Activated CD8-positive, alpha-beta T cell treated with anti-CD3 and anti-CD28 coated beads for 36 hours (primary cell): ENCODE measurements around the gene BEST2. TPM values are rescaled to one million over a fixed set of nuclear protein-coding genes. Genes with fewer than 3 reads are reported as not detected.

Source experiments
- ATAC-seq: fragments of 200-7000 bp; cut with Tn5 transposase; one replicate; pipeline ENCODE4 v1.10.0; 2021; ENCODE audit warnings: mild to moderate bottlenecking, moderate library complexity
- CTCF ChIA-PET: fragments of 350-600 bp; sonication (Branson Sonifier 250); formaldehyde crosslinking; loops from one replicate; lab custom pipeline; 2021; ENCODE audit warnings: antibody characterized with exemption; lab: Charles Lee
- POLR2A ChIA-PET: fragments of 350-600 bp; sonication (Branson Sonifier 250); formaldehyde crosslinking; loops from one replicate; lab custom pipeline; 2021; ENCODE audit warnings: antibody characterized with exemption; lab: Charles Lee
- DNase-seq: peaks from one replicate; pipeline ENCODE4 v3.0.0-alpha.2; 2020
- H3K27ac Mint-ChIP-seq: one replicate; pipeline ENCODE4 v1.8.0; 2021; ENCODE audit warnings: mild to moderate bottlenecking, mixed read lengths
- H3K27me3 Mint-ChIP-seq: one replicate; pipeline ENCODE4 v1.8.0; 2021; ENCODE audit warnings: mixed read lengths
- H3K36me3 Mint-ChIP-seq: one replicate; pipeline ENCODE4 v1.8.0; 2021; ENCODE audit warnings: low read depth, mixed read lengths
- H3K4me1 Mint-ChIP-seq: one replicate; pipeline ENCODE4 v1.8.0; 2021; ENCODE audit warnings: low read depth, mixed read lengths
- H3K4me3 Mint-ChIP-seq: one replicate; pipeline ENCODE4 v1.8.0; 2021; ENCODE audit warnings: mild to moderate bottlenecking, moderate library complexity, mixed read lengths
- H3K9me3 Mint-ChIP-seq: one replicate; pipeline ENCODE4 v1.8.0; 2021; ENCODE audit warnings: mixed read lengths
- CTCF ChIP-seq: fragments of 200-600 bp; IDR thresholded peaks from one replicate; pipeline ENCODE4 v1.8.0; 2022; ENCODE audit warnings: antibody characterized with exemption, mild to moderate bottlenecking
- intact Hi-C: fragments of 100-400 bp; cut with micrococcal nuclease; formaldehyde crosslinking; loops from one replicate; pipeline ENCODE4 v1.10.0; 2022
- microRNA-seq: library from miRNA; unstranded; fragments of <30 nt; microRNA quantifications from one replicate; pipeline ENCODE4 v1.2.0, GENCODE V29; 2022; ENCODE audit warnings: borderline microRNAs expressed, borderline replicate concordance
- total RNA-seq, 2 experiments: library from RNA; stranded (reverse); gene quantifications; one replicate each; pipeline ENCODE4 v1.2.3, GENCODE V29; 2021

Gene BEST2
- total RNA-seq, 2 experiments from 2014 or later: not detected

- H3K4me1 Mint-ChIP-seq: peaks cover 26% of the 10 kb centered on the region
Measured at GRCh38 chr19:12802267-12803106, 50.9 kb downstream of the BEST2 start.

GRCh38 chr19:12804051-12804450 lies 52.5 kb downstream of the BEST2 start:
- ATAC-seq: no peak
- ChIA-PET CTCF (interaction anchor here (3.0 to 14.2 kb wide), 2 partner anchors 41 to 43 kb away, joined by 16 to 480 read pairs; no protein-coding TSS in a partner anchor), POLR2A (interaction anchor here (1.1 to 1.2 kb wide), 2 partner anchors 11 to 69 kb away, joined by 3 to 4 read pairs; no protein-coding TSS in a partner anchor)
- H3K4me1 Mint-ChIP-seq: peaks cover 30% of the 10 kb centered on the region
- H3K4me3 Mint-ChIP-seq: no peak overlapping the region
- TF ChIP-seq CTCF: no peak
- H3K27me3 Mint-ChIP-seq: peaks cover 2% of the 10 kb centered on the region
- intact Hi-C loops: no loop called here
- H3K36me3 Mint-ChIP-seq: peaks cover 31% of the 10 kb centered on the region
- no peaks in the 10 kb centered on the region for H3K9me3 Mint-ChIP-seq
- DNase-seq: no peak
- H3K27ac Mint-ChIP-seq: no peak overlapping the region

More at GRCh38 chr19:12802267-12803106, 50.9 kb downstream of the BEST2 start:
- peak overlapping the region; percentile 90 for H3K4me3 Mint-ChIP-seq
- H3K36me3 Mint-ChIP-seq: peaks cover 25% of the 10 kb centered on the region
- intact Hi-C loops: no loop called here
- ATAC-seq: no peak
- DNase-seq: no peak
- peak overlapping the region; percentile 63 for H3K27ac Mint-ChIP-seq
- ChIA-PET POLR2A (interaction anchor here (0.6 to 2.8 kb wide), 13 partner anchors 9 to 137 kb away, joined by 3 to 10 read pairs (median 4); partner anchors contain the start of genes FBXW9, GET3 and JUNB), CTCF (interaction anchor here (0.6 to 14.2 kb wide), 8 partner anchors 10 to 163 kb away, joined by 3 to 480 read pairs (median 4); no protein-coding TSS in a partner anchor)
- H3K27me3 Mint-ChIP-seq: peaks cover 2% of the 10 kb centered on the region
- no peak for TF ChIP-seq CTCF
- no peaks in the 10 kb centered on the region for H3K9me3 Mint-ChIP-seq

- H3K27ac Mint-ChIP-seq: peak within 1 kb of the TSS; percentile 89
- H3K27me3 Mint-ChIP-seq: peaks cover 2% of the 10 kb centered on the region
- CTCF ChIA-PET: interaction anchor here (1.1 to 2.4 kb wide), 8 partner anchors 10 to 41 kb away, joined by 3 to 20 read pairs (median 5); partner anchors contain the start of gene JUNB
- ATAC-seq: peak; percentile 91
- H3K36me3 Mint-ChIP-seq: peaks cover 27% of the 10 kb centered on the region
- POLR2A ChIA-PET: interaction anchor here (0.6 to 1.9 kb wide), 8 partner anchors 9 to 131 kb away, joined by 3 to 8 read pairs (median 3); partner anchors contain the start of genes CALR and JUNB
- no peak for TF ChIP-seq CTCF
- peaks cover 18% of the 10 kb centered on the region for H3K4me1 Mint-ChIP-seq
- peak; percentile 93 for DNase-seq
- H3K4me3 Mint-ChIP-seq: peak within 1 kb of the TSS; percentile 86
- intact Hi-C loops: no loop called here
- no peaks in the 10 kb centered on the region for H3K9me3 Mint-ChIP-seq
Measured at GRCh38 chr19:12806242-12807081, 54.9 kb downstream of the BEST2 start, which contains the start of gene RNASEH2A. Gene RNASEH2A (plus strand): TSS chr19:12806584. CDS start chr19:12806674, 90 bp downstream.

Small RNA genes lying within 50 kb of the gene (microRNA-seq; reads per million reads assigned to microRNA genes)
- not detected for gene MIR5684

Other genes starting within 250 kb of the BEST2 start
- gene ZNF564, start 200.3 kb upstream of the BEST2 start, total RNA-seq: 1 to 10 TPM; 6.2 to 7.4 TPM
- 1 to 10 TPM; 6.8 to 9.3 TPM for gene ZNF490, start 141.0 kb upstream of the BEST2 start, total RNA-seq
- 10 to 100 TPM; 15.1 to 16.7 TPM for gene ZNF791, start 140.9 kb upstream of the BEST2 start, total RNA-seq
- gene MAN2B1, start 85.0 kb upstream of the BEST2 start, total RNA-seq: 100 to 1,000 TPM; 127 to 135 TPM
- gene WDR83, start 85.0 kb upstream of the BEST2 start, total RNA-seq: 10 to 100 TPM; 17.5 to 23.2 TPM
- gene DHPS, start 69.9 kb upstream of the BEST2 start, total RNA-seq: 100 to 1,000 TPM; 113 TPM
- not detected for gene GNG14, start 63.8 kb upstream of the BEST2 start, total RNA-seq
- gene FBXW9, start 55.2 kb upstream of the BEST2 start, total RNA-seq: 10 to 100 TPM in 1 of 2 experiments, 1 to 10 TPM in 1; 9.9 to 10.8 TPM
- gene TNPO2, start 27.9 kb upstream of the BEST2 start, total RNA-seq: 10 to 100 TPM; 90.7 to 94.5 TPM
- 100 to 1,000 TPM; 154 to 169 TPM for gene TRIR, start 17.1 kb upstream of the BEST2 start, total RNA-seq
- gene GET3, start 14.3 kb upstream of the BEST2 start, total RNA-seq: 10 to 100 TPM; 50.7 to 52.2 TPM
- 10 to 100 TPM; 17.3 to 18.4 TPM for gene HOOK2, start 23.8 kb downstream of the BEST2 start, total RNA-seq
- 100 to 1,000 TPM; 292 to 299 TPM for gene JUNB, start 39.7 kb downstream of the BEST2 start, total RNA-seq
- 100 to 1,000 TPM; 251 to 262 TPM for gene PRDX2, start 50.0 kb downstream of the BEST2 start, total RNA-seq
- gene THSD8, start 50.3 kb downstream of the BEST2 start, total RNA-seq: 10 to 100 TPM; 31.1 to 36.2 TPM
- 10 to 100 TPM; 40.3 to 44.1 TPM for gene RNASEH2A, start 54.8 kb downstream of the BEST2 start, total RNA-seq
- not detected for gene RTBDN, start 82.8 kb downstream of the BEST2 start, total RNA-seq
- gene MAST1, start 86.7 kb downstream of the BEST2 start, total RNA-seq: 1 to 10 TPM; 2.4 to 3.0 TPM
- 10 to 100 TPM; 22.3 to 26.1 TPM for gene DNASE2, start 129.7 kb downstream of the BEST2 start, total RNA-seq
- gene KLF1, start 135.4 kb downstream of the BEST2 start, total RNA-seq: under 1 TPM; 0.32 to 0.38 TPM
- gene GCDH, start 139.4 kb downstream of the BEST2 start, total RNA-seq: 10 to 100 TPM; 37.5 to 43.8 TPM
- 1 to 10 TPM; 3.0 to 4.4 TPM for gene SYCE2, start 167.5 kb downstream of the BEST2 start, total RNA-seq
- 100 to 1,000 TPM; 128 to 138 TPM for gene FARSA, start 181.9 kb downstream of the BEST2 start, total RNA-seq
- gene CALR, start 186.8 kb downstream of the BEST2 start, total RNA-seq: 100 to 1,000 TPM; 535 to 563 TPM
- gene RAD23A, start 194.1 kb downstream of the BEST2 start, total RNA-seq: 100 to 1,000 TPM; 189 to 190 TPM
- 10 to 100 TPM; 32.6 to 36.0 TPM for gene GADD45GIP1, start 205.4 kb downstream of the BEST2 start, total RNA-seq
- not detected for gene DAND5, start 217.8 kb downstream of the BEST2 start, total RNA-seq
- gene NFIX, start 243.7 kb downstream of the BEST2 start, total RNA-seq: 1 to 10 TPM; 4.7 to 5.0 TPM